ENCODE data around the gene ACRBP.

Gene ACRBP

GRCh38 chr12:6620885-6621274 lies 26.4 kb downstream of the ACRBP start:
- in situ Hi-C loops (cut with HindIII; ENCODE audit: low sequenced_read_pairs), result no loop called here
- TF ChIP-seq, protein P1, sequence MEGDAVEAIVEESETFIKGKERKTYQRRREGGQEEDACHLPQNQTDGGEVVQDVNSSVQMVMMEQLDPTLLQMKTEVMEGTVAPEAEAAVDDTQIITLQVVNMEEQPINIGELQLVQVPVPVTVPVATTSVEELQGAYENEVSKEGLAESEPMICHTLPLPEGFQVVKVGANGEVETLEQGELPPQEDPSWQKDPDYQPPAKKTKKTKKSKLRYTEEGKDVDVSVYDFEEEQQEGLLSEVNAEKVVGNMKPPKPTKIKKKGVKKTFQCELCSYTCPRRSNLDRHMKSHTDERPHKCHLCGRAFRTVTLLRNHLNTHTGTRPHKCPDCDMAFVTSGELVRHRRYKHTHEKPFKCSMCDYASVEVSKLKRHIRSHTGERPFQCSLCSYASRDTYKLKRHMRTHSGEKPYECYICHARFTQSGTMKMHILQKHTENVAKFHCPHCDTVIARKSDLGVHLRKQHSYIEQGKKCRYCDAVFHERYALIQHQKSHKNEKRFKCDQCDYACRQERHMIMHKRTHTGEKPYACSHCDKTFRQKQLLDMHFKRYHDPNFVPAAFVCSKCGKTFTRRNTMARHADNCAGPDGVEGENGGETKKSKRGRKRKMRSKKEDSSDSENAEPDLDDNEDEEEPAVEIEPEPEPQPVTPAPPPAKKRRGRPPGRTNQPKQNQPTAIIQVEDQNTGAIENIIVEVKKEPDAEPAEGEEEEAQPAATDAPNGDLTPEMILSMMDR (IDR thresholded peaks at IDR 0.05; ENCODE audit: low read depth, low read length), result no peak
- H3K4me3 ChIP-seq (ENCODE audit: low read depth, low read length), result no peak overlapping the region
- no peak for DNase-seq (ENCODE audit: low read depth, low spot score)

GRCh38 chr12:6620137-6620884 lies 26.9 kb downstream of the ACRBP start:
- no peak overlapping the region for H3K4me3 ChIP-seq (ENCODE audit: low read depth, low read length)
- in situ Hi-C loops (cut with HindIII; ENCODE audit: low sequenced_read_pairs), result no loop called here
- DNase-seq (ENCODE audit: low read depth, low spot score), result peak; percentile 62

DNA sequence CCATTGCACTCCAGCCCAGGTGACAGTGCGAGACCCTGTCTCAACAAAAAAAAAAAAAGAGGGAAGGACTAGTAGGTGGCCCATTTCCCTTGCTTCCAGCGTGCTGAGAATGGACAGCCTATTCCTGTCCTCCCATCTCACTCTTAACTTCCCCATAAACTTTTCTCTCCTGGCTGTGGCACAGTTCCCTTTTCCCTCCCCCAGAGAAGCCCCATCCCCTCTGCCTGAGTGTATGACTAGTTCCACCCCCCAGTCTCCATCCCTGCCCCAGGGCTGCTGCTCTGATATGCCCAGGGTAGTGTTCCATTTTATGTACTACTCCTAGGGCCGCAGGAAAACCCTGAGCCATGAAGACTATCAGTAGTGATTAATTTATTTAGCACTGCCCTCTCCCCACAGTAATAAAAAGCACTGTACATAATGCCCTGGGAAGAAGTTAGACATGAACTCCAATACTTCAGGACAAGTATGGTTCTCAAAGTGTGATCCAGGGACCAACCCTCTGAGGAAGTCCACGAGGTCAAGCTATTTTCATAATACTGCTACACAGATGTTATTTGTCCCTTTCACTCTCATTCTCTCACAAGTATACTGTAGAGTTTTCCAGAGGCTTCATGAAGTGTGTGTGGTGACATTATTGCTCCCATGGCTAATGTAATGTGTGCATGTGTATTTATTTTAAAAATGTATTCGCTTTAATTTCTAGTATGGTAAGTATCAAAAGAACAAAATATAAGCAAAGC lies 28.6 kb downstream of the ACRBP start:
- TF ChIP-seq, protein P1 (IDR thresholded peaks at IDR 0.05; ENCODE audit: low read depth, low read length), result no peak
- no peak overlapping the region for H3K4me3 ChIP-seq (ENCODE audit: low read depth, low read length)
- no peak for DNase-seq (ENCODE audit: low read depth, low spot score)
- in situ Hi-C loops (cut with HindIII; ENCODE audit: low sequenced_read_pairs), result no loop called here

More at GRCh38 chr12:6620137-6620884, 26.9 kb downstream of the ACRBP start:
- TF ChIP-seq, protein P1 (IDR thresholded peaks at IDR 0.05; ENCODE audit: low read depth, low read length), result peak; percentile 53

DNA sequence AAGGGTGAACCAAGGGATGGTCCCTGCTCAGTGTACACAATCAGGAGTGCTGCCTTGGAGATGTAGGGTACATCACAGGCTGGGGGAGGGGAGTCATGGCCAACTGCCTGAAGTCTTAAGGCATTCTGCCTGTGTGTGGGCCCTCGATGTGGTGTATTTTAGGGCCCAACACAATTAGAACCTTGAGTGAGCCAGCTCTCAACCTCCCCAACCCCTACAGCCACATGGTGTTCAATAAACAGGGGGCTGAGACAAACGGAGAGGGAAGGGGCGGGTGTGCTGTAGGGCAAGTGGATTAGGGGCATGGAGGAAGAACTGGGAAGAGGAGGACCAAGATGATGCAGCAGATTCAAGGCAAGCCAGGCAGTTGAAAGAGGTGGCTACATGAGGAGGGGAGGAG lies 31.4 kb downstream of the ACRBP start:
- in situ Hi-C loops (cut with HindIII; ENCODE audit: low sequenced_read_pairs), result no loop called here
- TF ChIP-seq, protein P1 (IDR thresholded peaks at IDR 0.05; ENCODE audit: low read depth, low read length), result no peak
- no peak for DNase-seq (ENCODE audit: low read depth, low spot score)
- no peak overlapping the region for H3K4me3 ChIP-seq (ENCODE audit: low read depth, low read length)

- no peak overlapping the region for H3K4me3 ChIP-seq (ENCODE audit: low read depth, low read length)
- in situ Hi-C loops (cut with HindIII; ENCODE audit: low sequenced_read_pairs), result no loop called here
- TF ChIP-seq, protein P1 (IDR thresholded peaks at IDR 0.05; ENCODE audit: low read depth, low read length), result peak; percentile 28
- peak; percentile 14 for DNase-seq (ENCODE audit: low read depth, low spot score)
These were observed 32.6 kb downstream of the ACRBP start for GRCh38 chr12:6614513-6615172.

DNA sequence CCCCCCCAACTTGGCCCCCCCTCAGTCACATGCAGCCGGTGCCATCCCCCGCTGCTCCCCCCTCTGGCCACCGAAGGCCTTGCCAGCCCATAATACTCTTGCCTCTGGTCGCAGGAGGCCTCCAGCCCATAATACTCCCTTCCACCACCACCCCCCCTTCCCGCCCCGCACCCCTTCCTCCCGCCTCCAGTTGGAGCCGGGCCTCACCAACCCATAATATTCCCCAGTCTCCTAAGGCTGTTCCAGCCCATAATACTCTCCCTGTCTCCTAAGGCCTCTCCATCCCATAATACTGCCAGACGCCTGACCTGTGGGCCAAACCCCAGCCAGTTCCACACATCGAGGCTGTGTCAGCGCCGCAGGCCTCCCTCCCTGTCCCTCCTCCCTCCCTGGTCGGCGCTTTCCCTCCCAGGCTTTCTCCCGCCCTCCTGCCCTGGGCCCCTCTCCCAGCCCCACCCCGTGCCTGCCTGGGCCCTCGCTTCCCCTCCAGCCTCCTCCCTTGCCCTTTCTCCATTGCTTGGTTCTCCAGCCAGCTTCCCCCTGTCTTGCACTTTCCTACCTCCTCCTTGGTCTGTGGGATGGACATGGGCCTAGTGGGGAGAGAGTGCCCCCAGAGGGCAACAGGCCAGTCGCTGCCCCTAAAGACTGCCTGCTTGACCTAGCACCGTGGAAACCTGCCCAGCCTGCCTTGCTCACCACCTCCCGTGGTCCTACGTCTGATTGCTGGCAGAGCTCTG lies 33.3 kb downstream of the ACRBP start:
- in situ Hi-C loops (cut with HindIII; ENCODE audit: low sequenced_read_pairs), result no loop called here
- TF ChIP-seq, protein P1 (IDR thresholded peaks at IDR 0.05; ENCODE audit: low read depth, low read length), result no peak
- H3K4me3 ChIP-seq (ENCODE audit: low read depth, low read length), result no peak overlapping the region
- peak; percentile 98 for DNase-seq (ENCODE audit: low read depth, low spot score)
